ENCODE measurements around the gene IMPACT. TPM values are rescaled to one million over a fixed set of nuclear protein-coding genes. Genes with fewer than 3 reads are reported as not detected.

Gene IMPACT
- total RNA-seq, 4 donors from 2014 or later: 14.7 to 26.2 (median 15.4) TPM

GRCh38 chr18:24429188-24429587, 2.7 kb downstream of the IMPACT start:
- peaks cover 9% of the 10 kb centered on the region for H3K36me3 ChIP-seq
- H3K4me3 ChIP-seq: no peak overlapping the region
- no peaks in the 10 kb centered on the region for H3K9me3 ChIP-seq
- no peak for TF ChIP-seq POLR2AphosphoS5 (IDR thresholded peaks at IDR 0.05)
- no peak for TF ChIP-seq CTCF (IDR thresholded peaks at IDR 0.05)
- TF ChIP-seq EP300 (IDR thresholded peaks at IDR 0.05): no peak
- no peak for TF ChIP-seq POLR2A (IDR thresholded peaks at IDR 0.05)
- peaks cover 15% of the 10 kb centered on the region for H3K4me1 ChIP-seq
- WGBS: 95% methylated on average over 4 of the region's 4 CpGs
- no peak overlapping the region for H3K27ac ChIP-seq
- DNase-seq (ENCODE audit: low spot score in 2 of 2): no peak
- peaks cover 12% of the 10 kb centered on the region for H3K27me3 ChIP-seq

- no peak for TF ChIP-seq POLR2AphosphoS5 (IDR thresholded peaks at IDR 0.05)
- TF ChIP-seq POLR2A (IDR thresholded peaks at IDR 0.05): no peak
- no peak for TF ChIP-seq EP300 (IDR thresholded peaks at IDR 0.05)
- no peak for TF ChIP-seq CTCF (IDR thresholded peaks at IDR 0.05)
- no peak for DNase-seq (ENCODE audit: low spot score in 2 of 2)
- H3K9me3 ChIP-seq: no peaks in the 10 kb centered on the region
- H3K27me3 ChIP-seq: no peaks in the 10 kb centered on the region
- no peak overlapping the region for H3K4me3 ChIP-seq
- WGBS: 94% methylated on average over 3 of the region's 3 CpGs
- no peak overlapping the region for H3K27ac ChIP-seq
- H3K4me1 ChIP-seq: peaks cover under 1% of the 10 kb centered on the region
- H3K36me3 ChIP-seq: peaks cover 22% of the 10 kb centered on the region
These were observed 6.1 kb downstream of the IMPACT start for GRCh38 chr18:24432618-24433017.

GRCh38 chr18:24436939-24437338, 10.5 kb downstream of the IMPACT start:
- Histone ChIP-seq H3K36me3 (peaks cover 36% of the 10 kb centered on the region), H3K9me3 (no peaks in the 10 kb centered on the region), H3K27me3 (no peaks in the 10 kb centered on the region), H3K4me3 (no peak overlapping the region), H3K4me1 (no peaks in the 10 kb centered on the region), H3K27ac (no peak overlapping the region)
- no peak for DNase-seq (ENCODE audit: low spot score in 2 of 2)
- TF ChIP-seq EP300 (IDR thresholded peaks at IDR 0.05) (no peak), CTCF (IDR thresholded peaks at IDR 0.05) (no peak), POLR2A (IDR thresholded peaks at IDR 0.05) (no peak), POLR2AphosphoS5 (IDR thresholded peaks at IDR 0.05) (no peak)
- 92% methylated on average over 1 of the region's 1 CpG for WGBS

- WGBS: 84% methylated on average over 2 of the region's 2 CpGs
- DNase-seq (ENCODE audit: low spot score in 2 of 2): no peak
- peaks cover 69% of the 10 kb centered on the region for H3K36me3 ChIP-seq
- no peaks in the 10 kb centered on the region for H3K9me3 ChIP-seq
- H3K4me3 ChIP-seq: no peak overlapping the region
- H3K4me1 ChIP-seq: no peaks in the 10 kb centered on the region
- TF ChIP-seq POLR2A (IDR thresholded peaks at IDR 0.05): no peak
- TF ChIP-seq EP300 (IDR thresholded peaks at IDR 0.05): no peak
- TF ChIP-seq POLR2AphosphoS5 (IDR thresholded peaks at IDR 0.05): no peak
- TF ChIP-seq CTCF (IDR thresholded peaks at IDR 0.05): no peak
- H3K27ac ChIP-seq: no peak overlapping the region
- H3K27me3 ChIP-seq: no peaks in the 10 kb centered on the region
These were observed 17.4 kb downstream of the IMPACT start for GRCh38 chr18:24443870-24444269.

- H3K36me3 ChIP-seq: peaks cover 75% of the 10 kb centered on the region
These were observed 20.0 kb downstream of the IMPACT start for GRCh38 chr18:24446453-24446852.

More at GRCh38 chr18:24446453-24446852, 20.0 kb downstream of the IMPACT start:
- TF ChIP-seq POLR2A (IDR thresholded peaks at IDR 0.05) (no peak), EP300 (IDR thresholded peaks at IDR 0.05) (no peak), CTCF (IDR thresholded peaks at IDR 0.05) (no peak), POLR2AphosphoS5 (IDR thresholded peaks at IDR 0.05) (no peak)
- Histone ChIP-seq H3K9me3 (no peaks in the 10 kb centered on the region), H3K4me1 (no peaks in the 10 kb centered on the region), H3K27ac (no peak overlapping the region), H3K27me3 (no peaks in the 10 kb centered on the region), H3K4me3 (no peak overlapping the region)
- DNase-seq (ENCODE audit: low spot score in 2 of 2): no peak
- 89% methylated on average over 1 of the region's 1 CpG for WGBS

All from suprapubic skin (tissue), 4 donors.